ENCODE results near the gene ANHX. TPM values are rescaled to one million over a fixed set of nuclear protein-coding genes. Genes with fewer than 3 reads are reported as not detected.
"Not testable (repeated sequence)": the region's sequence is repeated elsewhere in the genome, so short reads cannot be mapped to it uniquely, and the experiment has no call there.

ANHX gene
- total RNA-seq (not detected), polyA plus RNA-seq (ENCODE audit: insufficient read length in 2 of 2) (not detected)
- long read RNA-seq, donor 1 = 0 reads
- long read RNA-seq, donor 2 = 0 reads
- long read RNA-seq, donor 3 = 0 reads
- long read RNA-seq, donor 4 = 0 reads

DNA sequence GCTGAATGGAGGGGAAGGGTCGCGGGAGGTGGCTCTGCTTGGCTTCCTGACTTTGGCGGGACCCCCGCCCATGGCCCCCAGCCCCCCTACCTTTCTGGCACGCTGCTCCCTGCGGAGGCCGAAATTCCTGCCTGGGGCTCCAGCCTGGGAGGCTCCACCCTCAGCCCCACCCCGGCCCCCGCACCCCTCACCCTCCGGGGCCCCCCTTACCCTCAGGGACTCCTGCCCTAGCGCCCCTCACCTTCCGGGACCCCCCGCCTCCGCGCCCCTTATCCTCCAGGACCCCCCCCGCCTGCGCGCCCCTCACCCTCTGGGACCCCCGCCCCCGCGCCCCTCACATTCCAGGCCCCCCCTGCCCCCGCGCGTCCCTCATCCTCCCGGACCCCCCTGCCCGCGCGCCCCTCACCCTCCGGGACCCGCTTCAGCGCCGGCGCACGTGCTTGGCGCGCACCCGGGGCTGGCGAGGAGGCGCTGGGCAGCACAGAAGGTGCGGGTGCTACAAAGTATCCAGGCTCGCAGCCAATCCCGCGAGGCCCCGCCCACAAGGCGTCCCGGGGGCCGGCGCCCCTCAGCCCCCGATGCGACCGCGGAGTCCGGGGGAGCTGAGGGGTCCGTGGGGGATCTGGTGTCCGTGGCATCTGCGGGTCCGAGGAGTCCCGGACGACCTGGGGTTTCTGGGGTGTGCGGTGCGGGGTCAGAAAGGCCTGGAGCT lies at the start of gene ANHX:
Gene ANHX (minus strand): TSS at position 477 of the 712 bp plus-strand sequence. CDS start 1,521 bp downstream, outside the sequence.
- no peak within 1 kb of the TSS for H3K27ac ChIP-seq (ENCODE audit: low read depth, low read length)
- H3K4me1 ChIP-seq (ENCODE audit: control insufficient read depth, insufficient read depth, low read length) = no peaks in the 10 kb centered on the region
- no peaks in the 10 kb centered on the region for H3K9me3 ChIP-seq (ENCODE audit: control insufficient read depth, insufficient read depth, low read length)
- no peak for DNase-seq (ENCODE audit: low read depth in 4 of 6, low spot score in 6 of 6)
- no peaks in the 10 kb centered on the region for H3K36me3 ChIP-seq (ENCODE audit: control insufficient read depth, insufficient read depth, low read length)
- no peaks in the 10 kb centered on the region for H3K27me3 ChIP-seq (ENCODE audit: control insufficient read depth, insufficient read depth, low read length)
- H3K4me3 ChIP-seq (ENCODE audit: low read depth, low read length) = no peak within 1 kb of the TSS
- WGBS (ENCODE audit: insufficient coverage) = 37% methylated on average over 41 of the region's 61 CpGs

DNA sequence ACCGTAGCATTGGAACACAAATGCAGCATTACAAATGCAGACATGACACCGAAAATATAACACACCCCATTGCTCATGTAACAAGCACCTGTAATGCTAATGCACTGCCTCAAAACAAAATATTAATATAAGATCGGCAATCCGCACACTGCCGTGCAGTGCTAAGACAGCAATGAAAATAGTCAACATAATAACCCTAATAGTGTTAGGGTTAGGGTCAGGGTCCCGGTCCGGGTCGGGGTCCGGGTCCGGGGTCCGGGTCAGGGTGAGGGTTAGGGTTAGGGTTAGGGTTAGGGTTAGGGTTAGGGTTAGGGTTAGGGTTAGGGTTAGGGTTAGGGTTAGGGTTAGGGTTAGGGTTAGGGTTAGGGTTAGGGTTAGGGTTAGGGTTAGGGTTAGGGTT lies 29.0 kb upstream of the ANHX start:
- H3K9me3 ChIP-seq (ENCODE audit: control insufficient read depth, insufficient read depth, low read length); H3K4me1 ChIP-seq (ENCODE audit: control insufficient read depth, insufficient read depth, low read length); H3K27ac ChIP-seq (ENCODE audit: low read depth, low read length); H3K36me3 ChIP-seq (ENCODE audit: control insufficient read depth, insufficient read depth, low read length); DNase-seq (ENCODE audit: low read depth in 4 of 6, low spot score in 6 of 6); H3K4me3 ChIP-seq (ENCODE audit: low read depth, low read length); H3K27me3 ChIP-seq (ENCODE audit: control insufficient read depth, insufficient read depth, low read length): not testable (repeated sequence)
- no CpG with 5 or more reads among the region's 11 CpGs for WGBS (ENCODE audit: insufficient coverage)

DNA sequence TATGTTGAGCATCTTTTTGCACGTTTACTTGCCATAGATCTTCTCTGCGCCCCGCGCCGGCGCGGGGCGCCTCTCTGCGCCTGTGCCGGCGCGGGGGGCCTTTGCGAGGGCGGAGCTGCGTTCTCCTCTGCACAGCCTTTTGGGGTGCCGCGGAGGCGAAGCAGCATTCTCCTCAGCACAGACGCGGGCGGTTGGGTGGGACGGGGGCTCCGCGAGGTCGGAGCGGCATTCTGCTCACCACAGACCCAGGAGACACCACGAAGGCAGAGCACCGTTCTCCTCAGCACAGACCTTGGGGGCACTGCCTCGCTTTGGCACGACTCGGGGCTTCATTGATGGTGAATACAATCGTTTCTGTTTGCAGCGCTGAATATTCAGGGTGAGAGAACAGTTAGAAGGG lies 28.5 kb upstream of the ANHX start:
- WGBS (ENCODE audit: insufficient coverage) = 71% methylated on average over 27 of the region's 33 CpGs
- Histone ChIP-seq H3K27me3 (ENCODE audit: control insufficient read depth, insufficient read depth, low read length) (no peaks in the 10 kb centered on the region), H3K4me3 (ENCODE audit: low read depth, low read length) (no peak overlapping the region), H3K27ac (ENCODE audit: low read depth, low read length) (no peak overlapping the region), H3K9me3 (ENCODE audit: control insufficient read depth, insufficient read depth, low read length) (no peaks in the 10 kb centered on the region), H3K4me1 (ENCODE audit: control insufficient read depth, insufficient read depth, low read length) (no peaks in the 10 kb centered on the region), H3K36me3 (ENCODE audit: control insufficient read depth, insufficient read depth, low read length) (no peaks in the 10 kb centered on the region)
- no peak for DNase-seq (ENCODE audit: low read depth in 4 of 6, low spot score in 6 of 6)

DNA sequence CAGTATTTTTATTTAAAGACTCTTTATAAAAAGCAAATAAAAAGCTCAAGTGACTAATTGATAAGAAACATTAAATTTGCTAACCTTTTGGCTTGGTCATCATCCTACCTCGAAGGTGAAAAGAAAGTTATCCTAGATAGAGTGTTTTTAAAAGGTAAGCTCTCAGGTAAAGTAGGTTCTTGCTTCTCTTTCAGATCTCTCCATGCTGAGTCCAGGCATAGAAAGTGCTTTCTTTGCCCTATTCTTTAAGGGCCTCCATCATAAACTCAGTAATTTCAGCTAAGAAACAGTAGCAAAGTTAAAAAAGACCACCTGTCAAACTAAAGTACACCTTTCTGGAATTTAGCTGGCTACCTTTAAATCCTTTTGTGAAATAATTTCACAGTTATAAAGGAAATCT lies 20.6 kb upstream of the ANHX start:
- no CpG with 5 or more reads among the region's 1 CpG for WGBS (ENCODE audit: insufficient coverage)
- no peaks in the 10 kb centered on the region for H3K9me3 ChIP-seq (ENCODE audit: control insufficient read depth, insufficient read depth, low read length)
- H3K27me3 ChIP-seq (ENCODE audit: control insufficient read depth, insufficient read depth, low read length) = no peaks in the 10 kb centered on the region
- DNase-seq (ENCODE audit: low read depth in 4 of 6, low spot score in 6 of 6) = no peak
- H3K36me3 ChIP-seq (ENCODE audit: control insufficient read depth, insufficient read depth, low read length) = no peaks in the 10 kb centered on the region
- H3K4me3 ChIP-seq (ENCODE audit: low read depth, low read length) = no peak overlapping the region
- no peaks in the 10 kb centered on the region for H3K4me1 ChIP-seq (ENCODE audit: control insufficient read depth, insufficient read depth, low read length)
- no peak overlapping the region for H3K27ac ChIP-seq (ENCODE audit: low read depth, low read length)

DNA sequence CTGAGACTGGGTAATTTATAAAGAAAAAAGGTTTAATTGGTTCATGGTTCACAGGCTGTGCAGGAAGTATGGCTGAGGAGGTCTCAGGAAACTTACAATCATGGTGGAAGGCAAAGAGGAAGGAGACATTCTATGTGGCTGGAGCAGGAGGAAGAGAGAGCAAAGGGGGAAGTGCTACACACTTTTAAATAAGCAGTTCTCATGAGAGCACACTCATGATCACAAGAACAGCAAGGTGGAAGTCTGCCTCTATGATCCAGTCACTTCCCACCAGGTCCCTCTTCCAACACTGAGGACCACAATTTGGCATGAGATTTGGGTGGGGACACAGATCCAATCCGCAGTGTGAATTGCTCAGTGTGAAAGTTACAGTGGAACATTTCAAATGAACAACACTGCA lies 20.2 kb upstream of the ANHX start:
- H3K27me3 ChIP-seq (ENCODE audit: control insufficient read depth, insufficient read depth, low read length); H3K36me3 ChIP-seq (ENCODE audit: control insufficient read depth, insufficient read depth, low read length); H3K27ac ChIP-seq (ENCODE audit: low read depth, low read length); DNase-seq (ENCODE audit: low read depth in 4 of 6, low spot score in 6 of 6); H3K4me1 ChIP-seq (ENCODE audit: control insufficient read depth, insufficient read depth, low read length); H3K9me3 ChIP-seq (ENCODE audit: control insufficient read depth, insufficient read depth, low read length); H3K4me3 ChIP-seq (ENCODE audit: low read depth, low read length): not testable (repeated sequence)
- no CpG with 5 or more reads among the region's 1 CpG for WGBS (ENCODE audit: insufficient coverage)

DNA sequence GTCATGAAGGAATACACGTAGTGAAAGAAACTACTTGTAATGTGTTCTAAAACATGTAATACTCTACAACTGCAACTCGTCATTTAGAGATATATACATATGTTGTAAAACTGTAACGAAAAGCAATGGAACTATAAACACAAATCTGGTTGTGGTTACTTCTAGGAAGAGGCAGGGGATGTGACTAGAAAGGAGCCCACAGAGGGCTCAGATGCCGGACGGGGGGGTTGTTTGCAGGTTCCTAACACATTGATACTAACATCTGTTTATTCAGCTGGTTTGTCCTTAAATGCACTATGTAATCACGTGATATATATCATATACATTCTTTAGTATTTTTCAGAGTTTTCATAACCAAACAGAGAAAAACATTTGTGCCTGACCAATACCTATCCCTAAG lies 16.1 kb upstream of the ANHX start:
- no peak for DNase-seq (ENCODE audit: low read depth in 4 of 6, low spot score in 6 of 6)
- no peaks in the 10 kb centered on the region for H3K36me3 ChIP-seq (ENCODE audit: control insufficient read depth, insufficient read depth, low read length)
- H3K4me1 ChIP-seq (ENCODE audit: control insufficient read depth, insufficient read depth, low read length) = no peaks in the 10 kb centered on the region
- no peaks in the 10 kb centered on the region for H3K27me3 ChIP-seq (ENCODE audit: control insufficient read depth, insufficient read depth, low read length)
- H3K27ac ChIP-seq (ENCODE audit: low read depth, low read length) = no peak overlapping the region
- no peak overlapping the region for H3K4me3 ChIP-seq (ENCODE audit: low read depth, low read length)
- H3K9me3 ChIP-seq (ENCODE audit: control insufficient read depth, insufficient read depth, low read length) = no peaks in the 10 kb centered on the region
- 100% methylated on average over 1 of the region's 6 CpGs for WGBS (ENCODE audit: insufficient coverage)

DNA sequence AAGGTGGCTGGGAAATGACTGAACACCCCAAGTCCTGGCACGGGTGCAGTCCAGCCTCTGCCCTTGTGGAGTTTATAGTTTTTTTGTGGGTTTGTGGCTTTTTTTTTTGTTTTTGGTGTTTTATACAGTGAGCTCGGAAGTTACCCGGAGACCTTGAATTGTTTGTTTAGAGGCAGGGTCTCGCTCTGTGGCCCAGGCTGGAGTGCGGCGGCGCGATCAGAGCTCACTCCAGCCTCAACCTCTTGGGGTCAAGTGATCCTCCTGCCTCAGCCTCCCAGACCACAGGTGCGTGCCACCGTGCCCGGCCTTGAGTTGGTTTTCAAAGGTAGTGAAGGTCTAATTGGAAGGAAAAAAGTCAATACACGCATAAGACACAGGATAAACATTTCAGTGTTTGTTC lies 879 bp upstream of the ANHX start:
- H3K9me3 ChIP-seq (ENCODE audit: control insufficient read depth, insufficient read depth, low read length) = no peaks in the 10 kb centered on the region
- H3K27me3 ChIP-seq (ENCODE audit: control insufficient read depth, insufficient read depth, low read length) = no peaks in the 10 kb centered on the region
- WGBS (ENCODE audit: insufficient coverage) = 86% methylated on average over 8 of the region's 12 CpGs
- H3K27ac ChIP-seq (ENCODE audit: low read depth, low read length) = no peak overlapping the region
- H3K4me1 ChIP-seq (ENCODE audit: control insufficient read depth, insufficient read depth, low read length) = no peaks in the 10 kb centered on the region
- H3K36me3 ChIP-seq (ENCODE audit: control insufficient read depth, insufficient read depth, low read length) = no peaks in the 10 kb centered on the region
- DNase-seq (ENCODE audit: low read depth in 4 of 6, low spot score in 6 of 6) = no peak
- H3K4me3 ChIP-seq (ENCODE audit: low read depth, low read length) = no peak overlapping the region

DNA sequence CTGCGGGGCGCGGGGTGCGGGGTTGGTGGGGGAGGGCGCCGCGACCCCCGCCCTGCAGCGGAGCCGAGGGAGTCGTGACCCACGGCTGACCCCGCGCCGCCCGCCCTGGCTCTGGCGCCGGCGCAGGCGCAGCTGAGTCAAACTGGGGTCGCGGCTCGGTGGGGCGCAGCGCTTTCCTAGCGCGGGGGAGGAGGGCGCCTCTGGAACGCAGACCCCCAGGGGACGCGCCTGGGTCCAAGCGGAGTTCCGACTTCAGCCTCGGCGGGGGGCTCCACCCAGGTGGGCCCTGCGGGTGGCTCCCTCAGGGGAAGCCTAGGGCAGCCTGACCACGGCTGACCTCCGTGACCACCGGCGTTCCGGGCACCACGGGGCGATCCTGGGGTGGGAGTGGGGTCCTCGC lies 467 bp upstream of the ANHX start:
- no peaks in the 10 kb centered on the region for H3K9me3 ChIP-seq (ENCODE audit: control insufficient read depth, insufficient read depth, low read length)
- 40% methylated on average over 44 of the region's 44 CpGs for WGBS (ENCODE audit: insufficient coverage)
- no peak overlapping the region for H3K27ac ChIP-seq (ENCODE audit: low read depth, low read length)
- DNase-seq (ENCODE audit: low read depth in 4 of 6, low spot score in 6 of 6) = no peak
- no peaks in the 10 kb centered on the region for H3K27me3 ChIP-seq (ENCODE audit: control insufficient read depth, insufficient read depth, low read length)
- no peaks in the 10 kb centered on the region for H3K36me3 ChIP-seq (ENCODE audit: control insufficient read depth, insufficient read depth, low read length)
- H3K4me3 ChIP-seq (ENCODE audit: low read depth, low read length) = no peak overlapping the region
- H3K4me1 ChIP-seq (ENCODE audit: control insufficient read depth, insufficient read depth, low read length) = no peaks in the 10 kb centered on the region

DNA sequence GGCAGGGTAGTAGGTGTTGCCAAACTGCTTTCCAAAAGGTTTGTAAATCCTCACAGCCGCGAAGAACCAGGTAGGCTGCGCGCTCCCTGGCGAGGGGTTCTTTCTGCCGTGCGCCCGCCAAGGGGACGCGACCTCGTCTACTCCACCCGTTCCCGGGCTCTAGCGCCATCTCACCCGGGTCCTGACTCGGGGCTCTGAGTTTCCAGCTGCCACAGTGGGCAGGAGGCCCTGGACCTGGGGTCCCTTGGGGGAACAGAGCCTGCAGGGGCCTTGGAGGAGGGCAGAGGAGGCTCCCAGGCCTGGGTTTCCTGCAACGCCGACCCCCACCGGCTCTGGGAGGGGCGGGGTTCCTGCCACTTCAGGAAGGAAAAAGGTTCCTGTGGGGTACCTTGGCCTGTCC lies 706 bp downstream of the ANHX start:
- no peaks in the 10 kb centered on the region for H3K36me3 ChIP-seq (ENCODE audit: control insufficient read depth, insufficient read depth, low read length)
- no peaks in the 10 kb centered on the region for H3K27me3 ChIP-seq (ENCODE audit: control insufficient read depth, insufficient read depth, low read length)
- DNase-seq (ENCODE audit: low read depth in 4 of 6, low spot score in 6 of 6) = no peak
- H3K4me3 ChIP-seq (ENCODE audit: low read depth, low read length) = no peak overlapping the region
- H3K4me1 ChIP-seq (ENCODE audit: control insufficient read depth, insufficient read depth, low read length) = no peaks in the 10 kb centered on the region
- no peak overlapping the region for H3K27ac ChIP-seq (ENCODE audit: low read depth, low read length)
- H3K9me3 ChIP-seq (ENCODE audit: control insufficient read depth, insufficient read depth, low read length) = no peaks in the 10 kb centered on the region
- 64% methylated on average over 20 of the region's 20 CpGs for WGBS (ENCODE audit: insufficient coverage)

DNA sequence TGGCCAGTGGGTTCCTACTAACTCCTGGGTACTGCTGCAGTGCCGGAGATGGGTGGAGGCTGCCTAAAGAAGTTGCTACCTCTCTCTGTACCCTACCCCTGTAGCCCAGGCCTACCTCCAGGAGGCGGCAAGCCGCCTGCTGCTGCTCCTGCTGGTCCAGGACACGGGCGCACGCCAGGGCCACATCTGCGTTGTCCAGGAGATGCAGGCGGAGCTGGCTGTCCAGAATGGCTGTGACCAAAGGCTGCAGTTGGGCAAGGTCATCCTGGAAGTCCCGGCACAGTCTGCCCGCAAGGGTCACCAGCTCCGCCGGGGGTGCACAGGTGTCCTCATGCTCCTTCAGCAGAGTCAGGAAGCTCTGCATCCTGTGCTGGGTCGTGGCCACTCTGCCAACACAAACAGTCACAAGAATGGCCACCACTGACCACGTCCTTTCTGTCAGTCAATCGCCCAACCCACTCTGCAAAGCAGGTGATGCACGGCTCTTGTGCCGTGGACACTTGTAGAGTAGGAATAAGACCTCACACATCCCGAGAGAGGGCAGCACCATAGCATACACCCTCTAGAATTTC lies 1.6 kb downstream of the ANHX start:
- no peaks in the 10 kb centered on the region for H3K36me3 ChIP-seq (ENCODE audit: control insufficient read depth, insufficient read depth, low read length)
- H3K27me3 ChIP-seq (ENCODE audit: control insufficient read depth, insufficient read depth, low read length) = no peaks in the 10 kb centered on the region
- no peak overlapping the region for H3K27ac ChIP-seq (ENCODE audit: low read depth, low read length)
- WGBS (ENCODE audit: insufficient coverage) = 90% methylated on average over 17 of the region's 18 CpGs
- no peaks in the 10 kb centered on the region for H3K4me1 ChIP-seq (ENCODE audit: control insufficient read depth, insufficient read depth, low read length)
- no peak for DNase-seq (ENCODE audit: low read depth in 4 of 6, low spot score in 6 of 6)
- no peak overlapping the region for H3K4me3 ChIP-seq (ENCODE audit: low read depth, low read length)
- H3K9me3 ChIP-seq (ENCODE audit: control insufficient read depth, insufficient read depth, low read length) = no peaks in the 10 kb centered on the region
